Activated CD4-positive, alpha-beta T cell treated with anti-CD3 and anti-CD28 coated beads for 24 hours (primary cell): Measurements from ENCODE around the gene CCDC88B.
"Not testable (repeated sequence)": the region's sequence is repeated elsewhere in the genome, so short reads cannot be mapped to it uniquely, and the experiment has no call there.

ENCODE experiments used
- DNase-seq, 2 donors: peaks; one replicate each; pipeline ENCODE4 v3.0.0-alpha.2; 2020; ENCODE audit warnings: low read depth in 2 of 2

CCDC88B gene

GRCh38 chr11:64304316-64305072, 35.5 kb upstream of the CCDC88B start:
- DNase-seq, result peak; percentile 93 to 98

- peak; percentile 100 for DNase-seq
Measured at GRCh38 chr11:64305075-64305690, 34.8 kb upstream of the CCDC88B start, which contains the start of gene ESRRA. ESRRA (plus strand) TSS chr11:64305524; CDS start chr11:64307180, 1,656 bp downstream.

- peak; percentile 59 to 61 for DNase-seq
Measured at GRCh38 chr11:64305691-64306562, 34.1 kb upstream of the CCDC88B start.

- DNase-seq, result no peak
Measured at GRCh38 chr11:64306563-64306875, 33.5 kb upstream of the CCDC88B start.

- DNase-seq, result no peak
Measured at GRCh38 chr11:64306876-64307622, 33.0 kb upstream of the CCDC88B start.

GRCh38 chr11:64307795-64308194, 32.2 kb upstream of the CCDC88B start:
- DNase-seq, result not testable (repeated sequence)

- DNase-seq, result no peak
Measured at GRCh38 chr11:64312947-64313346, 27.1 kb upstream of the CCDC88B start.

- DNase-seq, result no peak
Measured at GRCh38 chr11:64313491-64314145, 26.4 kb upstream of the CCDC88B start.

GRCh38 chr11:64314146-64314804, 25.7 kb upstream of the CCDC88B start:
- no peak for DNase-seq

GRCh38 chr11:64314805-64315561, 25.0 kb upstream of the CCDC88B start:
- DNase-seq, result no peak

- not testable (repeated sequence) for DNase-seq
Measured at GRCh38 chr11:64315667-64316526, 24.1 kb upstream of the CCDC88B start.

GRCh38 chr11:64316672-64317324, 23.2 kb upstream of the CCDC88B start:
- no peak for DNase-seq

- DNase-seq, result peak; percentile 92 to 93
Measured at GRCh38 chr11:64317325-64317960, 22.6 kb upstream of the CCDC88B start, which contains the start of gene TRMT112. TRMT112 (minus strand) TSS chr11:64317559; CDS start chr11:64317526, 33 bp downstream.

- peak; percentile 87 to 92 for DNase-seq
Measured at GRCh38 chr11:64317961-64318765, 21.8 kb upstream of the CCDC88B start, which contains the start of gene PRDX5. PRDX5 (plus strand) TSS chr11:64318121; CDS start chr11:64318216, 95 bp downstream.

- no peak for DNase-seq
Measured at GRCh38 chr11:64318766-64319761, 20.9 kb upstream of the CCDC88B start.
